Mesendoderm (in vitro differentiated cells): ENCODE data around the gene GNS.

Source experiments
- DNase-seq: peaks from one replicate; pipeline ENCODE4 v3.0.0; 2013
- H2AK5ac ChIP-seq: 2 replicates; pipeline ENCODE4 v1.6.1; 2013; ENCODE audit warnings: low read length, inconsistent platforms
- H2BK120ac ChIP-seq: 2 replicates; pipeline ENCODE4 v1.6.1; 2013; ENCODE audit warnings: low read depth, mild to moderate bottlenecking, low read length, moderate library complexity, mixed read lengths
- H2BK15ac ChIP-seq: replicated peaks from 2 replicates; pipeline ENCODE4 v1.6.1; 2013; ENCODE audit warnings: low read depth, mild to moderate bottlenecking, moderate library complexity
- H2BK5ac ChIP-seq: 2 replicates; pipeline ENCODE4 v1.6.1; 2013; ENCODE audit warnings: low read length, inconsistent platforms
- H3K18ac ChIP-seq: 2 replicates; pipeline ENCODE4 v1.6.1; 2013; ENCODE audit warnings: mild to moderate bottlenecking, low read length, mixed read lengths
- H3K23ac ChIP-seq: one replicate; pipeline ENCODE4 v1.6.1; 2013; ENCODE audit warnings: low read length
- H3K27ac ChIP-seq: 2 replicates; pipeline ENCODE4 v1.5.1; 2013; ENCODE audit warnings: low read depth, mild to moderate bottlenecking, inconsistent platforms, low read length, moderate library complexity
- H3K27me3 ChIP-seq: 2 replicates; pipeline ENCODE4 v1.6.1; 2013; ENCODE audit warnings: low read length, control low read depth, mild to moderate bottlenecking, inconsistent platforms; ENCODE audit not compliant: insufficient read depth, poor library complexity
- H3K36me3 ChIP-seq: 2 replicates; pipeline ENCODE4 v1.6.1; 2013; ENCODE audit warnings: low read length, inconsistent platforms; ENCODE audit not compliant: control insufficient read depth, insufficient read depth
- H3K4ac ChIP-seq: one replicate; pipeline ENCODE4 v1.6.1; 2013; ENCODE audit warnings: low read depth, mild to moderate bottlenecking, low read length, moderate library complexity
- H3K4me1 ChIP-seq: 2 replicates; pipeline ENCODE4 v1.6.1; 2013; ENCODE audit warnings: low read depth, low read length, inconsistent platforms; ENCODE audit not compliant: control insufficient read depth
- H3K4me2 ChIP-seq: 2 replicates; pipeline ENCODE4 v1.6.1; 2013; ENCODE audit warnings: low read length
- H3K4me3 ChIP-seq: 2 replicates; pipeline ENCODE4 v1.5.1; 2013; ENCODE audit warnings: mild to moderate bottlenecking, low read length
- H3K56ac ChIP-seq: one replicate; pipeline ENCODE4 v1.6.1; 2013; ENCODE audit warnings: low read length
- H3K79me1 ChIP-seq: 2 replicates; pipeline ENCODE4 v1.6.1; 2013; ENCODE audit warnings: low read length, inconsistent platforms
- H3K79me2 ChIP-seq: 2 replicates; pipeline ENCODE4 v1.6.1; 2013; ENCODE audit warnings: mild to moderate bottlenecking, low read length; ENCODE audit not compliant: control insufficient read depth, insufficient read depth
- H3K9ac ChIP-seq: 2 replicates; pipeline ENCODE4 v1.6.1; 2013; ENCODE audit warnings: low read length, inconsistent platforms
- H4K5ac ChIP-seq: one replicate; pipeline ENCODE4 v1.6.1; 2013; ENCODE audit warnings: low read length
- H4K8ac ChIP-seq: one replicate; pipeline ENCODE4 v1.6.1; 2013; ENCODE audit warnings: low read depth, mild to moderate bottlenecking, control low read depth, low read length, moderate library complexity
- WGBS: extraction: QIAGEN DNeasy Blood & Tissue Kit; methylation state at CpG from one replicate; pipeline ENCODE4 v1.1.7; 2013; ENCODE audit warnings: low lambda C conversion rate, missing lambda C conversion rate; ENCODE audit not compliant: insufficient coverage; ENCODE audit errors: extremely low coverage; 5-methylcytosine and 5-hydroxymethylcytosine counted together

Gene GNS

DNA sequence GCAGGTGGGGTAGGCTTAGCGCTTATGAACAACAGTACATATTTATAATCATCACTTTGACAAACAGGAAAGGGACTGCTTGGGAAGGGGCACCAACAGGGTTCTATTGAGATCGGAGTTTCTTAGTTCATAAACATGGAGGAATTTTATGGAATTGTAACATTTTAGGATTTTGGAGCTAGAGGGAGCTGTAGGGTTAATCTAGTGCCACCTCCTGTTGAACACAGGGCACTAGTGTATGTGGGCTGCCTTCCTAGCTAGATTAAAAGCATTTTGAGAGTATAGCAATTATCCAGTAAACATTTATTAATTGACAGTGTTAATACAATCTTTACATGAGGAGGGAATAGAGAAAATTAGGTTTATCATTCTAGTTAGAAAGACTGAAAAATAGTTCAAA is 42.2 kb upstream of the GNS start:
- no peak overlapping the region for H3K4me3 ChIP-seq
- H2AK5ac ChIP-seq, result no peak overlapping the region
- H2BK15ac ChIP-seq, result no peak overlapping the region
- H4K8ac ChIP-seq, result no peak overlapping the region
- no peak overlapping the region for H3K27ac ChIP-seq
- no peaks in the 10 kb centered on the region for H3K36me3 ChIP-seq
- DNase-seq, result no peak
- no peak overlapping the region for H2BK120ac ChIP-seq
- H3K27me3 ChIP-seq, result no peaks in the 10 kb centered on the region
- H3K56ac ChIP-seq, result no peak overlapping the region
- H3K18ac ChIP-seq, result no peak overlapping the region
- no peak overlapping the region for H3K9ac ChIP-seq
- H4K5ac ChIP-seq, result no peak overlapping the region
- no peak overlapping the region for H3K4me2 ChIP-seq
- H3K23ac ChIP-seq, result no peak overlapping the region
- H3K4me1 ChIP-seq, result no peaks in the 10 kb centered on the region
- H3K79me1 ChIP-seq, result no peaks in the 10 kb centered on the region
- no peak overlapping the region for H2BK5ac ChIP-seq
- no peaks in the 10 kb centered on the region for H3K79me2 ChIP-seq
- WGBS, result no CpG with 5 or more reads among the region's 2 CpGs
- H3K4ac ChIP-seq, result no peak overlapping the region

DNA sequence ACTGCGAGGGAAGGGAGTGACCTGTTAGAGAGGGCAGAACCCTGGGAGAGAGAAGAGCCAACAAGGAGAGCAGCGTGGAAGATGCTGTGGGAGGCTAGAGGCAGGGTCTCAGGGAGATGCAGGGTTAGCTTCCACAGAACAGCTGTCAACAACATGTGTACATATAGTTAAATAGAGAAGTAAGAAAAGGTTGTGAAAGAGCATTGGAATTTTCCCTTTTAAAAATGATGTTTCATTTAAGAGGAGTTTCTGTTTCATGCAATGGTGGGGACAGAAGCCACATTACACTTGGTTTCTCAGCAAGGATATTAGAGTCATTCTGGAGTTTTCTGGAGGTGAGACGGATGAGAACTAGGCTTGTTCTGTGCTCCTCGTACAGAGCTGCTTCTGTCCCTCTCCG is 41.4 kb upstream of the GNS start:
- no peaks in the 10 kb centered on the region for H3K36me3 ChIP-seq
- no CpG with 5 or more reads among the region's 5 CpGs for WGBS

DNA sequence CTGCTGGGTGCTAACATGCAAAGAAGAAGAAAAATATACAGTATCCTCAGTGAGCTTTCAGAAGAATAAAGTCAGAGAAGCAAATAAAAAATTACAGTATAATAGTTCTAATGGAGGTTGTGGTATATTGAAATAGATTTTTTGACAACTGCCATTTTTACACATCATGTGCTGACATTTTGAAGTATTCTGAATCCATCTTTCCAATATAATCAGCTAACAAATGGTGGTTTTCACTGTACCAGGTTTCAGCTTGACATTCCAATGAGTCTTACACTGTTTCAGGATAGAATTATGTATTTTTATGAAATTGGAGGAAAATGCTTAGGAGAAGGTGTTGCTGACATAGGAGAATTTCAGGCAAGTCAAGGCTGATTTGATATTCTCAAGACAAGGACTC is 39.0 kb upstream of the GNS start:
- Histone ChIP-seq H4K5ac (no peak overlapping the region), H3K18ac (no peak overlapping the region), H2BK15ac (no peak overlapping the region), H3K27me3 (no peaks in the 10 kb centered on the region), H3K56ac (no peak overlapping the region), H3K27ac (no peak overlapping the region), H3K79me2 (no peaks in the 10 kb centered on the region), H3K4ac (no peak overlapping the region), H3K4me2 (no peak overlapping the region), H2BK5ac (no peak overlapping the region), H3K36me3 (no peaks in the 10 kb centered on the region), H3K9ac (no peak overlapping the region), H3K79me1 (no peaks in the 10 kb centered on the region), H3K4me1 (no peaks in the 10 kb centered on the region), H2BK120ac (no peak overlapping the region), H3K4me3 (no peak overlapping the region), H3K23ac (no peak overlapping the region), H4K8ac (no peak overlapping the region), H2AK5ac (no peak overlapping the region)
- no peak for DNase-seq

More for the DNA sequence above, 41.4 kb upstream of the GNS start:
- no peak overlapping the region for H3K9ac ChIP-seq
- no peak overlapping the region for H2BK120ac ChIP-seq
- H3K4me2 ChIP-seq, result no peak overlapping the region
- no peak overlapping the region for H2AK5ac ChIP-seq
- H2BK5ac ChIP-seq, result no peak overlapping the region
- no peaks in the 10 kb centered on the region for H3K79me1 ChIP-seq
- no peak overlapping the region for H3K18ac ChIP-seq
- no peak overlapping the region for H3K4me3 ChIP-seq
- H3K4me1 ChIP-seq, result no peaks in the 10 kb centered on the region
- DNase-seq, result no peak
- no peak overlapping the region for H4K5ac ChIP-seq
- H3K79me2 ChIP-seq, result no peaks in the 10 kb centered on the region
- H3K27me3 ChIP-seq, result no peaks in the 10 kb centered on the region
- no peak overlapping the region for H2BK15ac ChIP-seq
- no peak overlapping the region for H3K27ac ChIP-seq
- no peak overlapping the region for H3K23ac ChIP-seq
- H3K4ac ChIP-seq, result no peak overlapping the region
- no peak overlapping the region for H4K8ac ChIP-seq
- no peak overlapping the region for H3K56ac ChIP-seq

DNA sequence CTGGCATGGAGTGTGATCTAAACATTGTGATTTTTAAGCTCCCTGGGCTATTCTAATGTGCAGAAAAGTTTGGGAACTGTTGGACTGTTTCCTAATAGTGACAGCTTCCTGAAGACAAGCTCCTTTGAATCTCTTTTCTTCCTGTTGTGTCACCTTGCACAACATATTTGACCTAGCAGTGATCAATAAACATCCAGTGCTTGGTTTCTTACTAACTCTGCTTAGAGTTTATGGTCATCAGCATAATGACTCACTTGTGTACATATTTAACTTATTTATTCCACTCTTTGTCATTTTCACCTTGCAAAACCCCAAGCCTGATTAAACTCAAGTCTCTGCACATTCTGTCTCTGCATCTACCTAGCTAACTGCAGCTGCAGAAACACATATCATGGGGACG is 38.0 kb upstream of the GNS start:
- no peak overlapping the region for H3K27ac ChIP-seq
- H3K4me1 ChIP-seq, result no peaks in the 10 kb centered on the region
- no peak for DNase-seq
- no peaks in the 10 kb centered on the region for H3K79me1 ChIP-seq
- no peak overlapping the region for H2BK5ac ChIP-seq
- no peak overlapping the region for H4K8ac ChIP-seq
- no CpG with 5 or more reads among the region's 1 CpG for WGBS
- H4K5ac ChIP-seq, result no peak overlapping the region
- no peaks in the 10 kb centered on the region for H3K36me3 ChIP-seq
- H3K4me3 ChIP-seq, result no peak overlapping the region
- H2AK5ac ChIP-seq, result no peak overlapping the region
- no peak overlapping the region for H3K23ac ChIP-seq
- no peak overlapping the region for H3K18ac ChIP-seq
- H2BK15ac ChIP-seq, result no peak overlapping the region
- H3K56ac ChIP-seq, result no peak overlapping the region
- no peak overlapping the region for H2BK120ac ChIP-seq
- no peak overlapping the region for H3K4ac ChIP-seq
- no peak overlapping the region for H3K9ac ChIP-seq
- H3K79me2 ChIP-seq, result no peaks in the 10 kb centered on the region
- no peak overlapping the region for H3K4me2 ChIP-seq
- H3K27me3 ChIP-seq, result no peaks in the 10 kb centered on the region

DNA sequence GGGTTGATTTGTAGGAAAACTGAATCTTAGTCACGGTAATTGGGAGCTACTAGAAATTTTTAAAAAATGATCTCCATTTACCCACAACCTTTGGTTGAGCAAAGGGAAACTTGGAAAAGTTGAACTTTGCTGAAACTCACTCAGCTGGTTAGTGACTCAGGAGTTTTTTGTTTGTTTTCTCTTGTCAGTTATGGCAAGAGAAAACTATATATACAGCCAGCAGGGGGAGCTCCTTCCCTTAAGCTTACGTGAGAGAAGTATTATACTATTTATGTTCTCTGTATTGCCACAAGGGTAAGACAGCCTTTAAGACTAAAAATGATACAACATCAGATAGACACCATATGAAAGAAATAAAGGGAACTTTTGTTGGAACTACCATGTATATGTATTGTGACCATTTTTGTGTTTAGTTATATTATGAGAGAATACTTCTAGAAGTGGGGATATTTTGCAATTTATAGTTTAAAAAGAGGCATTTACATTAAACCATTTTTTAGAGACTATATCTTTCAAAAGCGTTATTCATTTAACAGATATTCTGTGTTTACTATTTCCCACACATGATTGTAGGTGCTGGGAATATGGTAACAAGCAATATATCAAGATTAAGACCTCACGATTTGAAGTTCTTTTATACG is 37.1 kb upstream of the GNS start:
- no peak overlapping the region for H2BK5ac ChIP-seq
- H3K36me3 ChIP-seq, result no peaks in the 10 kb centered on the region
- H4K8ac ChIP-seq, result no peak overlapping the region
- no peaks in the 10 kb centered on the region for H3K4me1 ChIP-seq
- no peak overlapping the region for H3K23ac ChIP-seq
- no peak overlapping the region for H3K9ac ChIP-seq
- no peaks in the 10 kb centered on the region for H3K79me2 ChIP-seq
- DNase-seq, result peak; percentile 91
- no peak overlapping the region for H3K4me3 ChIP-seq
- no peak overlapping the region for H3K4me2 ChIP-seq
- no peak overlapping the region for H3K18ac ChIP-seq
- no peak overlapping the region for H3K56ac ChIP-seq
- H3K79me1 ChIP-seq, result no peaks in the 10 kb centered on the region
- H2BK15ac ChIP-seq, result no peak overlapping the region
- H4K5ac ChIP-seq, result no peak overlapping the region
- no peak overlapping the region for H2BK120ac ChIP-seq
- WGBS, result no CpG with 5 or more reads among the region's 5 CpGs
- H3K27ac ChIP-seq, result no peak overlapping the region
- H3K27me3 ChIP-seq, result no peaks in the 10 kb centered on the region
- no peak overlapping the region for H3K4ac ChIP-seq
- no peak overlapping the region for H2AK5ac ChIP-seq

DNA sequence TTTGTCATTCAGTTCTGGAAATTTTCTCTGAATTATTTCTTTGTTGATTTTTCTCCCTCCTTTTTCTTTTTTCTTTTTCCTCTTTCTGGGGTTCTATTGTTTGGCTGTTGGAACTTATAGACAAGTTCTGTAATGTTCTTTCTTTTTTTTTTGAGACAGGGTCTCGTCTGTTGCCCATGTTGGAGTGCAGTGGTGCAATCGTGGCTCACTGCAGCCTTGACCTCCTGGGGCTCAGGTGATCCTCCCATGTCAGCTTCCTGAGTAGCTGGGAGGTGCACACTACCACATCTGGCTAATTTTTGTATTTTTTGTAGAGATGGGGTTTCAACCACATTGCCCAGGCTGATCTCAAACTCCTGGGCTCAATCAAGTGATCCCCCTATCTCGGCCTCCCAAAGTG is 35.1 kb upstream of the GNS start:
- Histone ChIP-seq H3K4me3 (no peak overlapping the region), H3K9ac (no peak overlapping the region), H3K79me1 (no peaks in the 10 kb centered on the region), H3K79me2 (no peaks in the 10 kb centered on the region), H2BK15ac (no peak overlapping the region), H4K5ac (no peak overlapping the region), H3K23ac (no peak overlapping the region), H3K4me2 (no peak overlapping the region), H3K56ac (no peak overlapping the region), H3K4me1 (no peaks in the 10 kb centered on the region), H3K18ac (no peak overlapping the region), H2AK5ac (no peak overlapping the region), H2BK120ac (no peak overlapping the region), H3K27me3 (no peaks in the 10 kb centered on the region), H4K8ac (no peak overlapping the region), H3K4ac (no peak overlapping the region), H3K27ac (no peak overlapping the region), H3K36me3 (no peaks in the 10 kb centered on the region), H2BK5ac (no peak overlapping the region)
- WGBS, result no CpG with 5 or more reads among the region's 3 CpGs
- DNase-seq, result no peak
